Heart left ventricle (tissue), 16 donors: ENCODE results near the gene PHACTR1. TPM values are rescaled to one million over a fixed set of nuclear protein-coding genes. Genes with fewer than 3 reads are reported as not detected.

Experiments used
- ATAC-seq, 4 donors: fragments of 200-7000 bp; cut with Tn5 transposase; one replicate each; pipeline ENCODE4 v1.9.1; 2020 to 2022; ENCODE audit warnings: moderate library complexity in 4 of 4, mild to moderate bottlenecking in 3 of 4, moderate number of reproducible peaks in 1 of 4
- DNase-seq, 5 donors: peaks; one replicate each; pipeline ENCODE4 v3.0.0-alpha.2; 2020
- H3K27ac ChIP-seq, 12 donors: fragments of 200-600 bp; sonication (generic) in 4 of 12; one replicate each; pipeline versions ENCODE4 v1.5.0 to v1.8.0; 2016 to 2022; ENCODE audit warnings: mild to moderate bottlenecking in 2 of 12
- H3K27me3 ChIP-seq, 9 donors: fragments of 200-600 bp; sonication (generic) in 2 of 9; one replicate each; pipeline versions ENCODE4 v1.5.1 to v1.8.0; 2016 to 2022; ENCODE audit warnings: mild to moderate bottlenecking in 3 of 9
- H3K36me3 ChIP-seq, 9 donors: fragments of 200-600 bp; sonication (generic) in 2 of 9; one replicate each; pipeline versions ENCODE4 v1.5.0 to v1.8.0; 2018 to 2022; ENCODE audit warnings: mild to moderate bottlenecking in 2 of 9
- H3K4me1 ChIP-seq, 12 donors: fragments of 200-600 bp; sonication (generic) in 4 of 12; one replicate each; pipeline versions ENCODE4 v1.5.0 to v1.8.0; 2016 to 2022; ENCODE audit warnings: mild to moderate bottlenecking in 3 of 12
- H3K4me3 ChIP-seq, 12 donors: fragments of 200-600 bp; sonication (generic) in 4 of 12; one replicate each; pipeline versions ENCODE4 v1.5.0 to v1.8.0; 2017 to 2022; ENCODE audit warnings: mild to moderate bottlenecking in 9 of 12, moderate library complexity in 4 of 12
- H3K9me3 ChIP-seq, 12 donors: fragments of 200-600 bp; sonication (generic) in 4 of 12; one replicate each; pipeline versions ENCODE4 v1.5.0 to v1.8.0; 2016 to 2022; ENCODE audit warnings: mild to moderate bottlenecking in 1 of 12
- POLR2A ChIP-seq, 2 donors: fragments of 450-650 bp; IDR thresholded peaks; one replicate each; pipeline ENCODE4 v1.6.1; 2017; ENCODE audit warnings: antibody characterized with exemption in 2 of 2, mild to moderate bottlenecking in 2 of 2, moderate library complexity in 2 of 2
- WGBS, 4 donors: extraction: QIAGEN DNeasy Blood & Tissue Kit in 2 of 4; methylation state at CpG; one replicate each; pipeline versions ENCODE4 v1.1.5 to v1.1.7; 2013 to 2018; 5-methylcytosine and 5-hydroxymethylcytosine counted together
- intact Hi-C, 10 donors: fragments of 100-400 bp; cut with DNase I; formaldehyde crosslinking; loops; one replicate each; pipeline versions ENCODE4 v1.11.1 to v1.14.2; 2022
- polyA plus RNA-seq, 2 donors: library from polyadenylated mRNA; stranded (reverse); fragments of 200-250 nt; gene quantifications; one replicate each; pipeline ENCODE4 v1.2.3, GENCODE V29; 2013
- total RNA-seq, 9 donors: library from RNA; depleted of rRNA in 2 of 9; stranded (reverse); fragments of >200 nt in 2 of 9; fragmentation: NEBNext Ultra II Directional in 3 of 9; extraction: Animal tissue kit (Norgen Biotek cat#: 25700) in 3 of 9; gene quantifications; one replicate each; pipeline versions ENCODE4 v1.1.0 to v1.2.4, GENCODE V29; 2016 to 2023
- TF ChIP-seq, protein P1 (sequence below), 12 donors: fragments of 200-600 bp; sonication (generic) in 4 of 12; IDR thresholded peaks; one replicate each; pipeline versions ENCODE4 v1.5.0 to v1.8.0; 2018 to 2022; ENCODE audit warnings: antibody characterized with exemption in 12 of 12, mild to moderate bottlenecking in 5 of 12
- donor health status: ischemic (EF 13 %, LVEDD 7.1; RV severe dilation, severe dysfunction).
- donor health status: healthy with polysubstance abuse.
- donor health status: DM: no; HTN: yes; CAD: no.
- donor health status: DM: no; HTN: no; CAD: no.
- donor health status: ischemic (EF 25% LVEDD 6.9; RV normal size, moderate dysfunction).
- donor health status: ischemic (EF 25% LVEDD 5.7; RV mildly dilated, moderate dysfunction).
- donor health status: healthy.
- donor health status: DM: yes; HTN: yes; CAD: no.
- donor health status: ischemic (EF 35%, LVEDD 5.7; RV mildly dilated, moderate dysfunction).
- donor health status: nonischemic (EF 11% LVEDD 7.7; RV severe dilation, severe dysfunction).
- donor health status: DM: yes; HTN: yes; CAD: no.
- donor health status: PGD.
- donor health status: ischemic (EF 29% LVEDD 5.4; RV normal size, mild dysfunction).
- donor health status: nonischemic (EF 23%, LVEDD 6.1; RV moderate dilation, normal function).

Gene PHACTR1
- total and polyA plus RNA-seq, 11 donors, result 21.2 to 238 (median 87.4) TPM

- WGBS, 4 donors, result 0 to 11% (median 5%) methylated on average over 2 of the region's 2 CpGs
- TF ChIP-seq, protein P1, sequence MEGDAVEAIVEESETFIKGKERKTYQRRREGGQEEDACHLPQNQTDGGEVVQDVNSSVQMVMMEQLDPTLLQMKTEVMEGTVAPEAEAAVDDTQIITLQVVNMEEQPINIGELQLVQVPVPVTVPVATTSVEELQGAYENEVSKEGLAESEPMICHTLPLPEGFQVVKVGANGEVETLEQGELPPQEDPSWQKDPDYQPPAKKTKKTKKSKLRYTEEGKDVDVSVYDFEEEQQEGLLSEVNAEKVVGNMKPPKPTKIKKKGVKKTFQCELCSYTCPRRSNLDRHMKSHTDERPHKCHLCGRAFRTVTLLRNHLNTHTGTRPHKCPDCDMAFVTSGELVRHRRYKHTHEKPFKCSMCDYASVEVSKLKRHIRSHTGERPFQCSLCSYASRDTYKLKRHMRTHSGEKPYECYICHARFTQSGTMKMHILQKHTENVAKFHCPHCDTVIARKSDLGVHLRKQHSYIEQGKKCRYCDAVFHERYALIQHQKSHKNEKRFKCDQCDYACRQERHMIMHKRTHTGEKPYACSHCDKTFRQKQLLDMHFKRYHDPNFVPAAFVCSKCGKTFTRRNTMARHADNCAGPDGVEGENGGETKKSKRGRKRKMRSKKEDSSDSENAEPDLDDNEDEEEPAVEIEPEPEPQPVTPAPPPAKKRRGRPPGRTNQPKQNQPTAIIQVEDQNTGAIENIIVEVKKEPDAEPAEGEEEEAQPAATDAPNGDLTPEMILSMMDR (IDR thresholded peaks at IDR 0.05), result no peak
- no peak for TF ChIP-seq POLR2A (IDR thresholded peaks at IDR 0.05)
- peaks cover 0 to 6% (median 0%) of the 10 kb centered on the region in 12 donors for H3K9me3 ChIP-seq
- peaks cover 11 to 63% (median 30%) of the 10 kb centered on the region in 9 donors for H3K27me3 ChIP-seq
- ATAC-seq (no peak), DNase-seq (no peak)
- no peaks in the 10 kb centered on the region for H3K36me3 ChIP-seq
- H3K4me1 ChIP-seq, result peaks cover 0 to 14% (median 2%) of the 10 kb centered on the region in 12 donors
- intact Hi-C loops, result no loop called here
- no peak overlapping the region for H3K27ac ChIP-seq
- H3K4me3 ChIP-seq, result no peak overlapping the region
Observed at GRCh38 chr6:12748411-12748810, 31.8 kb downstream of the PHACTR1 start.

- Histone ChIP-seq H3K9me3 (peaks cover 0 to 5% (median 0%) of the 10 kb centered on the region in 12 donors), H3K36me3 (no peaks in the 10 kb centered on the region), H3K27me3 (peaks cover 11 to 68% (median 30%) of the 10 kb centered on the region in 9 donors), H3K27ac (no peak overlapping the region), H3K4me1 (peaks cover 0 to 14% (median 2%) of the 10 kb centered on the region in 12 donors), H3K4me3 (no peak overlapping the region)
- intact Hi-C loops, result no loop called here
- 2 to 6% (median 2%) methylated on average over 20 to 23 of the region's 23 CpGs for WGBS, 4 donors
- TF ChIP-seq, protein P1 (IDR thresholded peaks at IDR 0.05), result no peak
- TF ChIP-seq POLR2A (IDR thresholded peaks at IDR 0.05), result no peak
- ATAC-seq (peak in 1 of 4 donors; percentile 53), DNase-seq (no peak)
Observed at GRCh38 chr6:12748815-12749521, 32.4 kb downstream of the PHACTR1 start.

GRCh38 chr6:12749531-12750379 lies 33.2 kb downstream of the PHACTR1 start:
- Histone ChIP-seq H3K27ac (no peak overlapping the region), H3K4me1 (peaks cover 0 to 14% (median 2%) of the 10 kb centered on the region in 12 donors), H3K27me3 (peaks cover 11 to 74% (median 30%) of the 10 kb centered on the region in 9 donors), H3K4me3 (peak overlapping the region in 11 of 12 donors; percentile 1 to 43 (median 29)), H3K9me3 (no peaks in the 10 kb centered on the region), H3K36me3 (no peaks in the 10 kb centered on the region)
- no peak for DNase-seq
- ATAC-seq, result peak in 1 of 4 donors; percentile 33
- intact Hi-C loops, result no loop called here
- WGBS, 4 donors, result 1 to 3% (median 2%) methylated on average over 24 to 75 of the region's 75 CpGs
- TF ChIP-seq, protein P1 (IDR thresholded peaks at IDR 0.05), result no peak
- TF ChIP-seq POLR2A (IDR thresholded peaks at IDR 0.05), result no peak

- Histone ChIP-seq H3K9me3 (no peaks in the 10 kb centered on the region), H3K4me3 (no peak overlapping the region), H3K27me3 (peaks cover 11 to 69% (median 30%) of the 10 kb centered on the region in 9 donors), H3K4me1 (peaks cover 0 to 14% (median 2%) of the 10 kb centered on the region in 12 donors), H3K27ac (no peak overlapping the region), H3K36me3 (no peaks in the 10 kb centered on the region)
- DNase-seq (no peak), ATAC-seq (no peak)
- intact Hi-C loops, result no loop called here
- WGBS, 4 donors, result 16 to 22% (median 18%) methylated on average over 4 of the region's 4 CpGs
- TF ChIP-seq POLR2A (IDR thresholded peaks at IDR 0.05), result no peak
- TF ChIP-seq, protein P1 (IDR thresholded peaks at IDR 0.05), result no peak
Observed at GRCh38 chr6:12750416-12750815, 33.8 kb downstream of the PHACTR1 start.
